Hepatocyte (in vitro differentiated cells): ENCODE measurements around the gene GRK5.

Source experiments
- EZH2 ChIP-seq: fragments of 200-600 bp; sonication (generic); IDR thresholded peaks from 2 replicates; pipeline ENCODE4 v1.6.1; 2016; ENCODE audit warnings: antibody characterized with exemption, mild to moderate bottlenecking, borderline replicate concordance
- EZH2phosphoT487 ChIP-seq: fragments of 200-600 bp; sonication (generic); IDR thresholded peaks from one replicate; pipeline ENCODE4 v1.6.1; 2018; ENCODE audit warnings: antibody characterized with exemption, mild to moderate bottlenecking, low read depth, moderate library complexity; ENCODE audit not compliant: unreplicated experiment, severe bottlenecking
- TF ChIP-seq, protein P1 (sequence below): fragments of 200-600 bp; sonication (generic); IDR thresholded peaks from 2 replicates; pipeline ENCODE4 v1.5.1; 2016; ENCODE audit warnings: antibody characterized with exemption, mild to moderate bottlenecking; ENCODE audit not compliant: poor library complexity

DNA sequence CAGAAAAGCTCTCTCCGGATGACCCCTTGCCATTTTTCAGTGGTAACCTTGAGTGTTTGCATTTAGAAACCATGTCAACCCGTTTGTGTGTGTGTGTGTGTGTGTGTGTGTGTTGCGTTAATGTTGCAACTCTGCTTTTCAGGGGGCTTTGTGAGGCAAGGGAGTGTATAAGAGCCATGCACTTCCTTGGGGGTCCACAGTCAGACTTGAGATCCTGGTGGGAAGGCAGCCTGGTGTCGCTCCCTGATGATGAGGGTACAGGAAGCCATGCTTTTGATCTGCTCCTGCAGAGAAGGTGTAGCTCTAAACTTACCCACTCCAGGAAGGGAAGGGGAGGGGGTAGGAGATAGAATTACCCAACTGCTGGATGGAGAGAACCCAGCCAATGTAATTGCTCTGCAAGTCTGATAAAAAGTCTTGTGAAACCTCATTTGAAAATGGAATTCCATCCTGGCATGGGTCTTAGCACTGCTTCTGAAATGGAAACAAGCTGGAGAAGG is 10.7 kb downstream of the GRK5 start:
- TF ChIP-seq, protein P1, sequence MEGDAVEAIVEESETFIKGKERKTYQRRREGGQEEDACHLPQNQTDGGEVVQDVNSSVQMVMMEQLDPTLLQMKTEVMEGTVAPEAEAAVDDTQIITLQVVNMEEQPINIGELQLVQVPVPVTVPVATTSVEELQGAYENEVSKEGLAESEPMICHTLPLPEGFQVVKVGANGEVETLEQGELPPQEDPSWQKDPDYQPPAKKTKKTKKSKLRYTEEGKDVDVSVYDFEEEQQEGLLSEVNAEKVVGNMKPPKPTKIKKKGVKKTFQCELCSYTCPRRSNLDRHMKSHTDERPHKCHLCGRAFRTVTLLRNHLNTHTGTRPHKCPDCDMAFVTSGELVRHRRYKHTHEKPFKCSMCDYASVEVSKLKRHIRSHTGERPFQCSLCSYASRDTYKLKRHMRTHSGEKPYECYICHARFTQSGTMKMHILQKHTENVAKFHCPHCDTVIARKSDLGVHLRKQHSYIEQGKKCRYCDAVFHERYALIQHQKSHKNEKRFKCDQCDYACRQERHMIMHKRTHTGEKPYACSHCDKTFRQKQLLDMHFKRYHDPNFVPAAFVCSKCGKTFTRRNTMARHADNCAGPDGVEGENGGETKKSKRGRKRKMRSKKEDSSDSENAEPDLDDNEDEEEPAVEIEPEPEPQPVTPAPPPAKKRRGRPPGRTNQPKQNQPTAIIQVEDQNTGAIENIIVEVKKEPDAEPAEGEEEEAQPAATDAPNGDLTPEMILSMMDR, result no peak
- TF ChIP-seq EZH2 (no peak), EZH2phosphoT487 (no peak)
